Esophagus muscularis mucosa (tissue), 3 donors: ENCODE measurements around the gene BICC1.

Experiments
- EP300 ChIP-seq: sonication (generic); formaldehyde crosslinking; IDR thresholded peaks from one replicate; pipeline ENCODE4 v1.6.1; 2017; ENCODE audit warnings: antibody characterized with exemption
- TF ChIP-seq, protein P1 (sequence below), 3 experiments: fragments of 200-600 bp in 2 of 3; fragments of 450-650 bp in 1 of 3; sonication (generic) in 2 of 3; IDR thresholded peaks; one replicate each; pipeline ENCODE4 v1.5.1; 2017 to 2019; ENCODE audit warnings: antibody characterized with exemption in 3 of 3, mild to moderate bottlenecking in 2 of 3, moderate library complexity in 1 of 3

DNA sequence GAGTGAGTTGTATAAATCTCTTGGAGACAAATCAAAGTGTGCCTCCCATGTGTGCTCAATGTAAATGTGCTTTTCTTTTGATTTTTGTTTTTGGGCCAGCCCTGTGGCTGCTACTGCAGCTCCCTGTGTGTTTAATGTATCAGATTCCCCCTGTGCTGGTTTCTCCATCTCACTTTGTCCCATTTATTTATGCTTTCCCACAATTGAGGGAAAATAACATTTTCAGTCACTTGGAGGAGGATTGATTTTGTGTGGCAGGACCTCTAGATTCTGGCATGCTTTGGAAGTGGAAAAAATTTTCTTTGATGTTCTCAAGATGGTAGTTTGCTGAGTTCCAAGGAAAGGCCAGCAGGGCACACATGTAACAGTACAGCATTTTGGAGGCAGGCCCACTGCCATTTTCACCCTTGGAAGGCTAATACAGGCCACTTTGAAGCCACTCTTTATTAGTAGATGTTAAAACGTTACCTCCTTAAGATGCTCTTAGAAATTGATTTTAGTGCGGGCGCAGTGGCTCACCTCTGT lies 323.6 kb downstream of the BICC1 start:
- TF ChIP-seq, protein P1, sequence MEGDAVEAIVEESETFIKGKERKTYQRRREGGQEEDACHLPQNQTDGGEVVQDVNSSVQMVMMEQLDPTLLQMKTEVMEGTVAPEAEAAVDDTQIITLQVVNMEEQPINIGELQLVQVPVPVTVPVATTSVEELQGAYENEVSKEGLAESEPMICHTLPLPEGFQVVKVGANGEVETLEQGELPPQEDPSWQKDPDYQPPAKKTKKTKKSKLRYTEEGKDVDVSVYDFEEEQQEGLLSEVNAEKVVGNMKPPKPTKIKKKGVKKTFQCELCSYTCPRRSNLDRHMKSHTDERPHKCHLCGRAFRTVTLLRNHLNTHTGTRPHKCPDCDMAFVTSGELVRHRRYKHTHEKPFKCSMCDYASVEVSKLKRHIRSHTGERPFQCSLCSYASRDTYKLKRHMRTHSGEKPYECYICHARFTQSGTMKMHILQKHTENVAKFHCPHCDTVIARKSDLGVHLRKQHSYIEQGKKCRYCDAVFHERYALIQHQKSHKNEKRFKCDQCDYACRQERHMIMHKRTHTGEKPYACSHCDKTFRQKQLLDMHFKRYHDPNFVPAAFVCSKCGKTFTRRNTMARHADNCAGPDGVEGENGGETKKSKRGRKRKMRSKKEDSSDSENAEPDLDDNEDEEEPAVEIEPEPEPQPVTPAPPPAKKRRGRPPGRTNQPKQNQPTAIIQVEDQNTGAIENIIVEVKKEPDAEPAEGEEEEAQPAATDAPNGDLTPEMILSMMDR (IDR thresholded peaks at IDR 0.05): no peak
- TF ChIP-seq EP300: no peak
